ENCODE results near the gene SLC35A2. TPM values are rescaled to one million over a fixed set of nuclear protein-coding genes. Genes with fewer than 3 reads are reported as not detected.
A peak's percentile ranks its signal among the peaks of the same experiment; 100 is the strongest.

The SLC35A2 gene
- 10 to 100 TPM; 26.9 to 47.8 (median 32.3) TPM for total RNA-seq

DNA sequence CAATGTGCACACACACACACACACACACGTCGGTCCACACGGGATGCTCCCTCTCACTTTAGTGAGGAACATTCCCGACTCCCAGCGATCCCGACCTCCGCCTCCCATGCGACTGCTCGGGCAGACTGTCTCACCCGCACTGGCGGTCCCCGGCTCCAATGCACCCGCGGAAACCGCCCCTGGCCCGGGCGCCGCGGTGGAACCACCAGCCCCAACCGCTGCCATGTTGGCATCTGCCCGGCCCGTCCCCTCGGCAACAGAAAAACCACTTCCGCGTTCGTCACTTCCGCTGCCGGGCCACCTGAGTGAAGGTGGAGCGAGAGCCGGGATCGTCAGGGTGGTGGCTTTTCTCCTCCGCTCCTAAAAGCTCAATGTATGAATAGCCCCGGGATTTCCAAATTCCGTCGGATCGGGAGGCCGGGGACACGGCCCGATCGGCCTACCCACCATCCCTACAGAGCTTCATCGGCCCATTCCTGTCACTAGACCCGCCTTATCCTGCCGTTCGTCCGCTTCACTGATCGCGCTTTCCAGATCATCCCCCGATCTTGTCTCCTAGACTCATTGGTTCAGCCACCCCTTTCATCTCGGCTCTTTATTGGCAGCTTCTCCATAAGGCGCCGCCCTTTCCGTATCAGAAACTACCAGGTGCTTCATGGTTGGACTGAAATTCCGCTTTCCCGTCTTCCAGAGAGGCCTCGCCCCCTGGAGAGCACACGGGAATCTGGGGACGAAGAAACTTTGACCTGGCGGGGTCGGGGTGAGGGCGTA, at the start of gene SLC35A2:
Gene SLC35A2 (minus strand): TSS at position 235 of the 771 bp plus-strand sequence. CDS start 10 bp downstream, at position 225.
- Histone ChIP-seq H3K4me3 (replicated peaks in 1 of 3) (peak within 1 kb of the TSS; percentile 39 to 81 (median 54)), H3K27ac (peak within 1 kb of the TSS; percentile 2 to 61 (median 51)), H3K4me1 (peaks cover under 1 to 3% of the 10 kb centered on the region in 2 donors), H3K36me3 (no peaks in the 10 kb centered on the region), H3K27me3 (no peaks in the 10 kb centered on the region), H3K9me3 (no peaks in the 10 kb centered on the region)
- TF ChIP-seq POLR2A (IDR thresholded peaks at IDR 0.05) = peak; percentile 5 to 71
- TF ChIP-seq, protein P1, sequence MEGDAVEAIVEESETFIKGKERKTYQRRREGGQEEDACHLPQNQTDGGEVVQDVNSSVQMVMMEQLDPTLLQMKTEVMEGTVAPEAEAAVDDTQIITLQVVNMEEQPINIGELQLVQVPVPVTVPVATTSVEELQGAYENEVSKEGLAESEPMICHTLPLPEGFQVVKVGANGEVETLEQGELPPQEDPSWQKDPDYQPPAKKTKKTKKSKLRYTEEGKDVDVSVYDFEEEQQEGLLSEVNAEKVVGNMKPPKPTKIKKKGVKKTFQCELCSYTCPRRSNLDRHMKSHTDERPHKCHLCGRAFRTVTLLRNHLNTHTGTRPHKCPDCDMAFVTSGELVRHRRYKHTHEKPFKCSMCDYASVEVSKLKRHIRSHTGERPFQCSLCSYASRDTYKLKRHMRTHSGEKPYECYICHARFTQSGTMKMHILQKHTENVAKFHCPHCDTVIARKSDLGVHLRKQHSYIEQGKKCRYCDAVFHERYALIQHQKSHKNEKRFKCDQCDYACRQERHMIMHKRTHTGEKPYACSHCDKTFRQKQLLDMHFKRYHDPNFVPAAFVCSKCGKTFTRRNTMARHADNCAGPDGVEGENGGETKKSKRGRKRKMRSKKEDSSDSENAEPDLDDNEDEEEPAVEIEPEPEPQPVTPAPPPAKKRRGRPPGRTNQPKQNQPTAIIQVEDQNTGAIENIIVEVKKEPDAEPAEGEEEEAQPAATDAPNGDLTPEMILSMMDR (IDR thresholded peaks at IDR 0.05) = no peak
- WGBS, 2 donors = 0 to 2% methylated on average over 16 to 27 of the region's 60 CpGs
- DNase-seq = peak; percentile 84 to 87
- intact Hi-C loops (cut with DNase I) = no loop called here

DNA sequence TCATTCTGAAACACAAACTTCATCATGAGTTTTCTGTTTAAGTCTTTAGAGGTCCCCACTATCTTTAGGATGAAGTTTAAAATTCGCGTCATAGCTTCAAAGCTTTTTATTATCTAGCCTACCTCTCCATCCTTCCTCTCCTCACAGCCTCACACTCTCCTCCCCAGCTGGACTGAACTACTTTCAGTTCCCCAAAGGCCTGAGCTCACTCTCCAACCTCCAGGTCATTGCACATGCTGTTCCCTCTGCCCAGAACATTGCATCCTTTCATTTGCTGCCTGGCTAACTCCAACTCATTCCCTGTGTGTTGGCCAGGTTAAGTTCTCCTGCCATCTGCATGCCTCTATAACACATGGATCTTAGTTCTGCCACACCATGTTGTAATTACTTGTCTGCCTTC, 48.8 kb upstream of the SLC35A2 start:
- Histone ChIP-seq H3K4me3 (replicated peaks in 1 of 3) (no peak overlapping the region), H3K4me1 (peaks cover 3 to 10% of the 10 kb centered on the region in 2 donors), H3K36me3 (no peaks in the 10 kb centered on the region), H3K9me3 (no peaks in the 10 kb centered on the region), H3K27ac (no peak overlapping the region), H3K27me3 (no peaks in the 10 kb centered on the region)
- 83 to 93% methylated on average over 2 of the region's 2 CpGs for WGBS, 2 donors
- TF ChIP-seq, protein P1 (IDR thresholded peaks at IDR 0.05) = no peak
- no peak for TF ChIP-seq POLR2A (IDR thresholded peaks at IDR 0.05)
- intact Hi-C loops (cut with DNase I) = no loop called here
- DNase-seq = no peak

DNA sequence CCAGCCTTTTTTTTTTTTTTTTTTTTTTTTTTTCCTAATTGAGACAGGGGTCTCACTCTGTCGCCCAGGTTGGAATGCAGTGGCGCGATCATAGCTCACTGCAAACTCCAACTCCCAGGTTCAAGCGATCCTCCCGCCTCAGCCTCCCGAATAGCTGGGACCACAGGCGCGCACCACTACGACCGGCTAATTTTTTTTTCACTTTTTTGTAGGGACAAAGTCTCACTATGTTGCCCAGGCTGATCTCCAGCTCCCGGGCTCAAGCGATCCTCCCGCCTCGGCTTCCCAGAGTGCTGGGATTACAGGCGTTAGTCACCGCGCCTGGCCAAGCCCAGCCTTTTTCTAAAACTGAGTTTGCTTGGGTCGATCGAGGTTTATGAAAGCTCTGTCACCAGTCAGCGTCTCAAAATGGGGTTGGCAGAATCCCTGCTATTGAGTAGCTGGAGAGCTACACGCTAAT, 47.2 kb upstream of the SLC35A2 start:
- intact Hi-C loops (cut with DNase I) = no loop called here
- DNase-seq = peak; percentile 24 to 37
- H3K27me3 ChIP-seq = no peaks in the 10 kb centered on the region
- WGBS, 2 donors = 0 to 1% methylated on average over 13 to 21 of the region's 21 CpGs
- peak overlapping the region; percentile 78 to 94 (median 89) for H3K27ac ChIP-seq
- peak overlapping the region in 2 of 3 donors; percentile 26 to 30 for H3K4me3 ChIP-seq (replicated peaks in 1 of 3)
- no peaks in the 10 kb centered on the region for H3K9me3 ChIP-seq
- TF ChIP-seq POLR2A (IDR thresholded peaks at IDR 0.05) = no peak
- TF ChIP-seq, protein P1 (IDR thresholded peaks at IDR 0.05) = no peak
- H3K4me1 ChIP-seq = peaks cover 3 to 22% of the 10 kb centered on the region in 2 donors
- H3K36me3 ChIP-seq = no peaks in the 10 kb centered on the region

DNA sequence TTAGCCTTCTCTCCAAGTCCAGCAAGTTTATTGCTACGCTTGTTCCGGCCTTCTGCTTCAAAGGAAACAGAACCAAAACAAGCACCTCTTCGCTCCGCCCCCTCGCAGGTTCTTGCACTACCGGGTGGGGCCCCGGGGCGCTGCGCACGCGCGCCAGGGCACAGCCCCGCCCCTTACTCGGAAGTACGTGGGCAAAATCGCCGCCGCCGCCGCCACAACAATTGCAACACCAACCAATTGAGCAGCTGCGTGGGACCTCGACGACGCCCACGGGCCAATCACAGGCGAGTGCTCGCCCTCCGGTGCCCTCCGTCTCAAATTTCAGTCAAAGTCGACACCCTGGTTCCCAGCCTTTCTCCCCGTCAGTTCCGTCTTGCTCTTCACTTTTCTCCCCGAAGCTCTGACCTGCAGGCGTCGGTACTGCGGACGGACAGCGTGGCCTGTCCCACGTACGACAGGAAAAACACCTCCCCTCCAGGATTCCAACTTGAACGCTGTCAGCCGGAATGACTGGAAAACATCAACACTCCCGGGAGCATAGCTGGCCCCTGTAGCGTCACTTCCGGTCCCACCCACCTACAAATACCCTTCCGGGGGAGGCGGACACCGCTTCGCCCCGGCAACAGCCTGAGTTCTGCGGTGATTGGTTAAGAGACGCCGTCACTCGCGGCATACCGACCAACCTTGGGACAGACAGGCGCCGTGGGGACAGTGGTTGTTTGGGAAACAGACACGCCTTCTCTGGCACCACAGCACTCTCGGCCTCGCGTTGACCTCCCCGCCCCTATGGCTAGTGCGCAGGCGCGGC, 46.6 kb upstream of the SLC35A2 start:
- Histone ChIP-seq H3K27me3 (no peaks in the 10 kb centered on the region), H3K9me3 (no peaks in the 10 kb centered on the region), H3K27ac (peak overlapping the region; percentile 89 to 97 (median 94)), H3K36me3 (no peaks in the 10 kb centered on the region), H3K4me3 (replicated peaks in 1 of 3) (peak overlapping the region in 2 of 3 donors; percentile 36 to 57), H3K4me1 (peaks cover 3 to 28% of the 10 kb centered on the region in 2 donors)
- TF ChIP-seq, protein P1 (IDR thresholded peaks at IDR 0.05) = no peak
- peak in 1 of 2 donors; percentile 81 for TF ChIP-seq POLR2A (IDR thresholded peaks at IDR 0.05)
- intact Hi-C loops (cut with DNase I) = no loop called here
- DNase-seq = peak; percentile 96 to 97
- 0% methylated on average over 19 to 24 of the region's 66 CpGs for WGBS, 2 donors
